Stomach smooth muscle (tissue), 2 donors: ENCODE measurements around the gene EPM2AIP1.
"Not testable (repeated sequence)": the region's sequence is repeated elsewhere in the genome, so short reads cannot be mapped to it uniquely, and the experiment has no call there.

Source experiments
- H3K27ac ChIP-seq: one replicate; pipeline ENCODE4 v1.7.0; 2013; ENCODE audit warnings: mild to moderate bottlenecking, low read length, inconsistent platforms
- H3K27me3 ChIP-seq, 2 donors: one replicate each; pipeline ENCODE4 v1.7.0; 2013; ENCODE audit warnings: low read length in 2 of 2; ENCODE audit not compliant: insufficient read depth in 2 of 2, control insufficient read depth in 1 of 2
- H3K36me3 ChIP-seq, 2 donors: one replicate each; pipeline ENCODE4 v1.7.0; 2013; ENCODE audit warnings: low read length in 2 of 2; ENCODE audit not compliant: control insufficient read depth in 2 of 2, insufficient read depth in 2 of 2
- H3K4me1 ChIP-seq: one replicate; pipeline ENCODE4 v1.7.0; 2013; ENCODE audit warnings: low read length; ENCODE audit not compliant: control insufficient read depth, insufficient read depth
- H3K4me3 ChIP-seq, 2 donors: one replicate each; pipeline ENCODE4 v1.7.0; 2013; ENCODE audit warnings: low read length in 2 of 2
- H3K9ac ChIP-seq, 2 donors: one replicate each; pipeline ENCODE4 v1.7.0; 2013; ENCODE audit warnings: low read length in 2 of 2, mild to moderate bottlenecking in 1 of 2
- H3K9me3 ChIP-seq, 2 donors: one replicate each; pipeline ENCODE4 v1.7.0; 2013; ENCODE audit warnings: low read length in 2 of 2; ENCODE audit not compliant: control insufficient read depth in 2 of 2
- donor health status: healthy.
- donor health status: Pancreatic carcinoma.

The EPM2AIP1 gene

GRCh38 chr3:36954452-36955134, 38.3 kb downstream of the EPM2AIP1 start:
- no peak overlapping the region for H3K27ac ChIP-seq

GRCh38 chr3:36947814-36948213, 45.1 kb downstream of the EPM2AIP1 start:
- H3K36me3 ChIP-seq, H3K4me3 ChIP-seq, H3K9ac ChIP-seq, H3K27me3 ChIP-seq, H3K9me3 ChIP-seq, H3K27ac ChIP-seq: not testable (repeated sequence)
- peaks cover 13% of the 10 kb centered on the region for H3K4me1 ChIP-seq

More at GRCh38 chr3:36954452-36955134, 38.3 kb downstream of the EPM2AIP1 start:
- H3K9me3 ChIP-seq: no peaks in the 10 kb centered on the region
- H3K27me3 ChIP-seq: no peaks in the 10 kb centered on the region
- H3K4me3 ChIP-seq: no peak overlapping the region
- no peak overlapping the region for H3K9ac ChIP-seq
- no peaks in the 10 kb centered on the region for H3K36me3 ChIP-seq
- H3K4me1 ChIP-seq: no peaks in the 10 kb centered on the region

GRCh38 chr3:36945333-36945980, 47.5 kb downstream of the EPM2AIP1 start:
- peaks cover 16% of the 10 kb centered on the region for H3K4me1 ChIP-seq
- H3K4me3 ChIP-seq: peak overlapping the region; percentile 86 to 87
- no peak overlapping the region for H3K27ac ChIP-seq
- H3K27me3 ChIP-seq: no peaks in the 10 kb centered on the region
- no peaks in the 10 kb centered on the region for H3K36me3 ChIP-seq
- H3K9me3 ChIP-seq: peaks cover 0 to 2% of the 10 kb centered on the region in 2 donors
- H3K9ac ChIP-seq: peak overlapping the region; percentile 51 to 69

- Histone ChIP-seq H3K36me3 (no peaks in the 10 kb centered on the region), H3K27ac (peak within 1 kb of the TSS; percentile 24), H3K4me1 (peaks cover 16% of the 10 kb centered on the region), H3K9me3 (peaks cover 0 to 2% of the 10 kb centered on the region in 2 donors), H3K9ac (peak within 1 kb of the TSS; percentile 69 to 73), H3K27me3 (no peaks in the 10 kb centered on the region), H3K4me3 (peak within 1 kb of the TSS; percentile 86 to 87)
These were observed 48.2 kb downstream of the EPM2AIP1 start, which contains the start of gene TRANK1 for GRCh38 chr3:36944641-36945270. Gene TRANK1, minus strand, starts transcription at chr3:36945054. Its CDS starts 245 bp downstream, at chr3:36944809.

DNA sequence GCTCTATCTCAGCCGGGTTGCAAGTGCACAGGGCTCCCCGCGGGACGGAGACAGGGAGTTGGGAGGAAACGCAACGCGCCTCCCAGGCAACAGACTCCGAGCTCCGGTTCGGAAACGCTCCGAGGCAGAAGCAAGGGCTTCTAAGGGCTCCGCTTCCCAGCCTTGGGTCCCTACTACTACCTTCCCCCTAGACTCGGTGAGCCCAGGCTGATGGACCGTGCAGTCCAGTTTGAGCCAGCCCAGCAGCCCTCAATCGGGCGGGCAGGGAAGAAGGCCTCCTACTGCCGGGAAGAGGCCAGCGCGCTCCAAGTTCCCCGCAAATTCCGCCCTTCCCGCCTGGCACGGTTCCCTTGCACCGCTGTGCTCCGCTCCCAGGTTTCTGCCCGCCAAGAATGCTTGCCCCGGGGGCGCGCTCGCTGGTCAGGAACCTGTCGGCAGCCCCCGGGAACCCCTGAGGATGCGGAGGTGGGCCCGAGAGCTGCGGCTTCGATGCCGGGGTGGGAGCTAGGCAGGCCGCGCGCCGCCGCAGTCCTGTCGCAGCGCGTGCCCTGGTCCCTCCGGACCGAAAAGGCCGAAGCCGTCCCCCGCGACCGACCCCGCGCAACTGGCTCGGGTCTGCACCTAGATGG, 48.8 kb downstream of the EPM2AIP1 start:
- H3K9me3 ChIP-seq: peaks cover 0 to 2% of the 10 kb centered on the region in 2 donors
- H3K27ac ChIP-seq: peak overlapping the region; percentile 24
- peaks cover 16% of the 10 kb centered on the region for H3K4me1 ChIP-seq
- peak overlapping the region; percentile 69 to 73 for H3K9ac ChIP-seq
- no peaks in the 10 kb centered on the region for H3K27me3 ChIP-seq
- H3K4me3 ChIP-seq: peak overlapping the region; percentile 86 to 87
- no peaks in the 10 kb centered on the region for H3K36me3 ChIP-seq

DNA sequence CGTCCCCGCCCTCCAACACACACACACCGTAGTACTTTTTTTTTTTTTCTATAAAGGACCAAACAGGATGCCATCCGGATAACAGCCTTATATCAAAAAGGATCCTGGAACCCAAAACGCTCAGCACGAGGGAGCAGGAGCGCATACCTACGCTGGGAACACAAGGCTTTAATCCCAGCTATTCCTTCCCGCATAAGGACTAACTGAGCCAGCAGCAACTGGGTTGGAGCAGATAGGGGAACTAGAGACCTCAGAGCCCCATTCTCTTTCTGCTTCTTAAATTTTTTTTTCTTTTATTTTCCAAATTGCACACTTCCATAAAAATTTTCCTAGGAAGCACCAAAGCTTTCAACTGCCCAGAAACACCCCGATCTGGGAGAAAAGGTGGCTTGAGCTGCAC, 49.3 kb downstream of the EPM2AIP1 start:
- Histone ChIP-seq H3K9ac (peak overlapping the region; percentile 69 to 73), H3K9me3 (peaks cover 0 to 2% of the 10 kb centered on the region in 2 donors), H3K27me3 (no peaks in the 10 kb centered on the region), H3K27ac (peak overlapping the region; percentile 24), H3K4me1 (peaks cover 16% of the 10 kb centered on the region), H3K36me3 (no peaks in the 10 kb centered on the region), H3K4me3 (peak overlapping the region; percentile 86 to 87)

DNA sequence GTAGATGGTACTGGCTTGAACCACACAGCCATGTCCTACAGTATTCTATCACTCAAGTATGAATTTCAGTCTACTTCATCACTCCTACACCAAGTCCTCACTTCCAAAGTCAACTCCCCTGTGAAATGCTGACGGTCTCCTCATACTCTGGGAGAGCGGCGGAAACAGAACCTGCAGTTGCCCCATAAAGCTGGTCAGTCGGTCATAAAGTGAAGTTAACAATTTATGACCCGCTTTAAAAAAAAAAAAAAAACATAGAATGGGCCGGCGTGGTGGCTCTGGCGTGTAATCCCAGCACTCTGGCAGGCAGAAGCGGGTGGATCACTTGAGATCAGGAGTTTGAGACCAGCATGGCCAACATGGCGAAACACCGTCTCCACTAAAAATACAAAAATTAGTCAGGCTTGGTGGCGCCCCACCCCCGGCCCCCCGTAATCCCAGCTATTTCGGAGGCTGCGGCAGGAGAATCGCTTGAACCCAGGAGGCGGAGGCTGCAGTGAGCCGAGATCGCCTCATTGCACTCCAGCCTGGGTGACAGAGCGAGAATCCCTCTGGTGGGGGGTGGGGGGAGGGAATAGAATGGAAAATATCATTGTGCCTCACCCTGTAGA, 50.2 kb downstream of the EPM2AIP1 start:
- H3K36me3 ChIP-seq: no peaks in the 10 kb centered on the region
- no peak overlapping the region for H3K9ac ChIP-seq
- H3K4me1 ChIP-seq: peaks cover 16% of the 10 kb centered on the region
- peaks cover 0 to under 1% of the 10 kb centered on the region in 2 donors for H3K9me3 ChIP-seq
- no peaks in the 10 kb centered on the region for H3K27me3 ChIP-seq
- no peak overlapping the region for H3K27ac ChIP-seq
- H3K4me3 ChIP-seq: no peak overlapping the region

DNA sequence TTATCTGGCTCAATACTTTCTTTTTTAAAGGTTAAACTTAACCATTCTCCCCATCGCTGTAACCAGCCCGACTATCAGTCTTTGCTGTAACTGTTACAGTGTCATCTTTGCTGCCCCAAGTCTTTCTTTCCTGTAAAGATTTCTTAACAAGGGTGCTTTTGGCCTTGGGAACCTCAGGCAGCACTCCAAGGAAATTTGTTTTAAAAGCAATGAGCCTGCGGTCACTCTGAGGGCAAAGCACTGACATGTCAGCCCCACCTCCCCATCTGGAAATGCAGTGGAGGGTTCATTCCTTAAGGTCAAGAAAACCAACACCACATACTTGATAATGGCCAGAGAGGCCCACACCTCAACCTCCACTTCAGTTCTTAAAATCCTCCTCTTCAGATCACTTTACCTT, 51.3 kb downstream of the EPM2AIP1 start:
- H3K36me3 ChIP-seq: no peaks in the 10 kb centered on the region
- no peak overlapping the region for H3K9ac ChIP-seq
- peaks cover 16% of the 10 kb centered on the region for H3K4me1 ChIP-seq
- H3K4me3 ChIP-seq: no peak overlapping the region
- no peaks in the 10 kb centered on the region for H3K9me3 ChIP-seq
- no peak overlapping the region for H3K27ac ChIP-seq
- no peaks in the 10 kb centered on the region for H3K27me3 ChIP-seq

DNA sequence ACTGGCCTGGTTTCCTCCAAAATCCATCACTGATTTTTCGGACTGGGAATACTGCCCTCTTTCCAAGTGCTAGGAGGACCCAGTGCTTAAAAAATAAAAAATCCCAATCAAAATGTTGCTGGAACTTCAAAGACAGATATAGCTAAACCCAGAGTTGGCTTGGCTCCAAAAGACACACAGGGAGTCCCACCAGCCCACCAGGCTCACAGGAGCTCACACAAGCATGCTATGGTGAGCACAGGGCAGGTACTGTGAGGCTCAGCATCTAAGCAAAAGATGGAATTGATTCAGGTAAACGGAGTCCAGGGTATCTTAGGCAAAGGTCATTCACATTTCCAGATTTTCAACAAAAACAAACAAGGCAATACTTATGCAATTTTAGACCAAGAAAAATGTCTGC, 51.8 kb downstream of the EPM2AIP1 start:
- Histone ChIP-seq H3K4me3 (no peak overlapping the region), H3K27ac (no peak overlapping the region), H3K9me3 (no peaks in the 10 kb centered on the region), H3K27me3 (no peaks in the 10 kb centered on the region), H3K36me3 (no peaks in the 10 kb centered on the region), H3K9ac (no peak overlapping the region), H3K4me1 (peaks cover 16% of the 10 kb centered on the region)

DNA sequence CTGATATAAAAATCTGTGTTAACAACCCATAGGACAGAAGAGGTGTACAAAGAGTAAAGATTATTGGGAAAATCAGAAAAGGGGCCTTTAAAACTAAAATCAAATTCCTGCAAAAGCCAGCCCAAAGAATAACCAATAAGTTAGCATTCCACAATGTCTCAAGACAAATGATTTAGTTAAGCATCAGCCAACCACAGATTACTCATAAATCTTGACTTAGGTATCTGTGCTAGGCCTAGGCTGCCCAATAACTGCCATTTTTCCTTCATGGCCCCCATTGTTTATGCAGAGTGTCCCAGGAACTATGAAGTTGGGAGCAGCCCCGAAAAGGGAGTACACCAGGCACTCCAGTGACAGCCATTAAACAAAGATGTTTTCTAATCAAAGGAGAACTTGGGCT, 55.4 kb downstream of the EPM2AIP1 start:
- Histone ChIP-seq H3K4me3 (no peak overlapping the region), H3K36me3 (no peaks in the 10 kb centered on the region), H3K9me3 (no peaks in the 10 kb centered on the region), H3K4me1 (peaks cover 2% of the 10 kb centered on the region), H3K27me3 (no peaks in the 10 kb centered on the region), H3K27ac (no peak overlapping the region), H3K9ac (no peak overlapping the region)
